Ishikawa (cell line): ENCODE data around the gene MAPK11.

Experiments used
- CEBPB ChIP-seq: IDR thresholded peaks from 2 replicates; pipeline ENCODE4 v1.6.1; 2012
- CREB1 ChIP-seq: IDR thresholded peaks from 2 replicates; pipeline ENCODE4 v1.6.1; 2012; ENCODE audit warnings: low read depth
- EGR1 ChIP-seq: IDR thresholded peaks from 2 replicates; pipeline ENCODE4 v1.6.1; 2012
- EP300 ChIP-seq: IDR thresholded peaks from 2 replicates; pipeline ENCODE4 v1.6.1; 2012; ENCODE audit warnings: borderline replicate concordance
- FOXM1 ChIP-seq: IDR thresholded peaks from 2 replicates; pipeline ENCODE4 v1.6.1; 2012; ENCODE audit warnings: low read depth, borderline replicate concordance
- MAX ChIP-seq: IDR thresholded peaks from 2 replicates; pipeline ENCODE4 v1.6.1; 2012
- NFIC ChIP-seq: IDR thresholded peaks from 2 replicates; pipeline ENCODE4 v1.6.1; 2012
- RAD21 ChIP-seq: IDR thresholded peaks from 2 replicates; pipeline ENCODE4 v1.6.1; 2012; ENCODE audit warnings: low read depth
- REST ChIP-seq: IDR thresholded peaks from 2 replicates; pipeline ENCODE4 v1.6.1; 2012; ENCODE audit warnings: low read depth, mild to moderate bottlenecking
- TAF1 ChIP-seq: IDR thresholded peaks from 2 replicates; pipeline ENCODE4 v1.6.1; 2012; ENCODE audit warnings: low read depth, mild to moderate bottlenecking
- TCF12 ChIP-seq: IDR thresholded peaks from 2 replicates; pipeline ENCODE4 v1.6.1; 2012; ENCODE audit warnings: low read depth
- TEAD4 ChIP-seq: IDR thresholded peaks from 2 replicates; pipeline ENCODE4 v1.6.1; 2012
- YY1 ChIP-seq: IDR thresholded peaks from 2 replicates; pipeline ENCODE4 v1.6.1; 2012; ENCODE audit warnings: low read depth
- ZBTB7A ChIP-seq: IDR thresholded peaks from 2 replicates; pipeline ENCODE4 v1.6.1; 2012; ENCODE audit warnings: low read depth
- TF ChIP-seq, protein P1 (sequence below): IDR thresholded peaks from 2 replicates; pipeline ENCODE4 v1.6.1; 2012

The MAPK11 gene

GRCh38 chr22:50313021-50313420 is 42.8 kb upstream of the MAPK11 start:
- TF ChIP-seq ZBTB7A (no peak), TEAD4 (no peak), EGR1 (no peak), FOXM1 (no peak), NFIC (no peak), EP300 (no peak)

- TF ChIP-seq, protein P1, sequence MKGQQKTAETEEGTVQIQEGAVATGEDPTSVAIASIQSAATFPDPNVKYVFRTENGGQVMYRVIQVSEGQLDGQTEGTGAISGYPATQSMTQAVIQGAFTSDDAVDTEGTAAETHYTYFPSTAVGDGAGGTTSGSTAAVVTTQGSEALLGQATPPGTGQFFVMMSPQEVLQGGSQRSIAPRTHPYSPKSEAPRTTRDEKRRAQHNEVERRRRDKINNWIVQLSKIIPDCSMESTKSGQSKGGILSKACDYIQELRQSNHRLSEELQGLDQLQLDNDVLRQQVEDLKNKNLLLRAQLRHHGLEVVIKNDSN = no peak
- TF ChIP-seq TAF1 = no peak
- no peak for TF ChIP-seq TEAD4
- no peak for TF ChIP-seq YY1
- TF ChIP-seq ZBTB7A = no peak
- no peak for TF ChIP-seq EP300
- TF ChIP-seq REST = no peak
- no peak for TF ChIP-seq TCF12
- no peak for TF ChIP-seq NFIC
- TF ChIP-seq FOXM1 = no peak
- no peak for TF ChIP-seq CREB1
- no peak for TF ChIP-seq CEBPB
Observed at GRCh38 chr22:50312371-50312770, 42.2 kb upstream of the MAPK11 start.

GRCh38 chr22:50311606-50312351 is 41.6 kb upstream of the MAPK11 start:
- TF ChIP-seq FOXM1 (no peak), MAX (no peak), TCF12 (no peak), EP300 (no peak), ZBTB7A (no peak), RAD21 (no peak), NFIC (0 out of 2 replicates have a peak, but pooled peaks have one; percentile 7), EGR1 (no peak)

DNA sequence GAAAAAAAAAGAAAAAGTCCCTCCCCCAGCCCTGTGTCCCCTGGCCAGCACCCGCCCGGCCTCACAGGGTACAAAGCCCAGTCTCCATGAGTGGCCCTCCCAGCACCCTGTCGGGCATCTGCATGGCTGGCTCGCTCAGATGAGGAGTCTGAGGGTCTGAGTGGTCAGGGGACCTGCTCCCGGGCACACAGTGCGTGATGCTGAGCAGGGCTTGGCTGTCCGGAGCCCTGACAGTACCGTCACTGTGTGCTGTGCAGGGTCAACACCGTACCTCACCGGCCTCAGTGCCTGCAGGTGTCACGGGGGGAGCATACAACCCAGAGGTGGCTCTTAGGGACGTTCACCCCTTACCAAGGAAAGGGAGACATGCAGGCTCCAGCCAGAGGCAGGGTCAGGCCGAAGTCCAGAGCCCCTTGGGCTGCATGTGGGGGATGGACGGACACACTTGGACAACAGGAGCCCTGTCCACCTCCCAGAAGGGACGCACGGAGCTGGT is 40.8 kb upstream of the MAPK11 start:
- no peak for TF ChIP-seq ZBTB7A
- no peak for TF ChIP-seq CREB1
- no peak for TF ChIP-seq CEBPB
- no peak for TF ChIP-seq TAF1
- no peak for TF ChIP-seq FOXM1
- TF ChIP-seq TCF12 = no peak

- TF ChIP-seq TEAD4 = no peak
- no peak for TF ChIP-seq MAX
- TF ChIP-seq, protein P1 = no peak
- TF ChIP-seq NFIC = no peak
Observed at GRCh38 chr22:50310031-50310722, 40.0 kb upstream of the MAPK11 start.

GRCh38 chr22:50309601-50309991 is 39.4 kb upstream of the MAPK11 start:
- TF ChIP-seq TCF12 = no peak
- no peak for TF ChIP-seq FOXM1
- no peak for TF ChIP-seq EP300
- TF ChIP-seq YY1 = no peak
- TF ChIP-seq RAD21 = no peak
- TF ChIP-seq, protein P1 = no peak
- TF ChIP-seq TAF1 = no peak
- TF ChIP-seq ZBTB7A = no peak
- no peak for TF ChIP-seq REST
- TF ChIP-seq EGR1 = no peak
- TF ChIP-seq MAX = no peak
- TF ChIP-seq TEAD4 = no peak
- TF ChIP-seq CREB1 = no peak
- TF ChIP-seq CEBPB = no peak
- no peak for TF ChIP-seq NFIC
